GM10266 (cell line): ENCODE data around the gene PSMB5.

Experiments
- DNase-seq: peaks from one replicate; pipeline ENCODE4 v3.0.0; 2012; ENCODE audit errors: extremely low spot score
- TF ChIP-seq, protein P1 (sequence below): IDR thresholded peaks from 2 replicates; pipeline ENCODE4 v1.5.1; 2012; ENCODE audit warnings: mild to moderate bottlenecking, low read depth; ENCODE audit not compliant: control insufficient read depth, insufficient read depth; ENCODE audit errors: missing control alignments

Gene PSMB5

GRCh38 chr14:23053426-23053825 lies 18.7 kb upstream of the PSMB5 start:
- TF ChIP-seq, protein P1, sequence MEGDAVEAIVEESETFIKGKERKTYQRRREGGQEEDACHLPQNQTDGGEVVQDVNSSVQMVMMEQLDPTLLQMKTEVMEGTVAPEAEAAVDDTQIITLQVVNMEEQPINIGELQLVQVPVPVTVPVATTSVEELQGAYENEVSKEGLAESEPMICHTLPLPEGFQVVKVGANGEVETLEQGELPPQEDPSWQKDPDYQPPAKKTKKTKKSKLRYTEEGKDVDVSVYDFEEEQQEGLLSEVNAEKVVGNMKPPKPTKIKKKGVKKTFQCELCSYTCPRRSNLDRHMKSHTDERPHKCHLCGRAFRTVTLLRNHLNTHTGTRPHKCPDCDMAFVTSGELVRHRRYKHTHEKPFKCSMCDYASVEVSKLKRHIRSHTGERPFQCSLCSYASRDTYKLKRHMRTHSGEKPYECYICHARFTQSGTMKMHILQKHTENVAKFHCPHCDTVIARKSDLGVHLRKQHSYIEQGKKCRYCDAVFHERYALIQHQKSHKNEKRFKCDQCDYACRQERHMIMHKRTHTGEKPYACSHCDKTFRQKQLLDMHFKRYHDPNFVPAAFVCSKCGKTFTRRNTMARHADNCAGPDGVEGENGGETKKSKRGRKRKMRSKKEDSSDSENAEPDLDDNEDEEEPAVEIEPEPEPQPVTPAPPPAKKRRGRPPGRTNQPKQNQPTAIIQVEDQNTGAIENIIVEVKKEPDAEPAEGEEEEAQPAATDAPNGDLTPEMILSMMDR, result no peak
- DNase-seq, result no peak

- TF ChIP-seq, protein P1, result no peak
- DNase-seq, result no peak
Observed at GRCh38 chr14:23052671-23053070, 18.0 kb upstream of the PSMB5 start.

DNA sequence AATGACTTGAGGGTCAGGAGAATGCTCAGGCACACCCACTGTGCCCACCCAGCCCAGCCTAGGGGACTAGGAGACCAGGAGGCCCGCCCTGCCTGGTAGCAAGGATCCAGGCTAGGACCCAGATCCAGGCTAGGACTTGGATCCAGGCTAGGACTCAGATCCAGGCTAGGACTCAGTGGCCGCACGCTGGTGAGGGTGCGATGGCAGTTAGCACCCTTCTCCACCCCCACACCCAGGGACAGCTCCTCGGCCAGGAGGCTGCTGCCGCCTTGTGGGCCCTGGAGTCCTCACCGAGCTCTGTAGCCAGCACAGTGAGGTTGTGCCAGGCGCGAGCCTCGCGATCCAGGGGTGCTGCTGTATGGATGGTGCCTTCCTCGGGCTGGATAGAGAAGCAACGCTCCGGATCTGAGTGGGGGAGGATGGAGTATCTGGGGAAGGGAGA lies 17.5 kb upstream of the PSMB5 start:
- no peak for DNase-seq

DNA sequence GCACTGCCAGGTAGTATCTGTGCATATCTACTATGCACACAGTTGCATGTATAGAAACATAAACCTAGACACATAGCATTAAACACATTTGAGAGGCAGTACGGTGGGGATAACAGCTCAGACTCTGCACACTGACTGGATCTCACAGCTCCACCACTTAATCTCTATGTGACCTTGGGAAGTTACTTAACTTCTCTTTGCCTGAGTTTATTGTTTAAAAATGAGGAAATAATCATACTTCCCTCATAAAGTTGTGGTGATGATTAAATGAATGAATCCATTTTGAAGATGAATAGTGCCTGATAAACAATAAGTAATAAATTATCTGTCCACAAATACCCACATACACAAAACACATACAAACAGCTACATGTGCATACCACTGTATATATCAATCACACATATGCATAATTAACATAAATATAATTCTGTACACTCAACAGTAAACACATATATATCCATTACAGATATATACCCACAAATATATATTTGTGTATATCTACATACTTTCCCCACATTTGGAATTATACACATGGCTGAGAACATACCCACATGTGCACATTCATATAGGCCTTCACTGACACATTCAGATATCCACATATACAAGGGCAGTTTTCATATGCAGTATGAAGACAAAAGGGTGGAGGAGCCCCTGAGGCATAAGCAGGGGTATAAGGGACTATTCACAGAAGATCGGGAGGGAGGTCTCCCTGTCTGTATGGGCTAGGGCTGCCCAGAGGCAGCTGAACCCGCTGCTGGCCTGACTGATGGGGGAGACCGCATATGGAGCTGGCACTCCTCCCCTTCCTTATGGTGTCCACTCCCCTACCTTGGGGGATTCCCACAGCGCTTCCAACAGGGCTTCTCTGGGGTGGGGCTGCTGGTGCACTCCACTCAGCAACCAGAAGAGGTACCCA lies 16.7 kb upstream of the PSMB5 start:
- TF ChIP-seq, protein P1, result no peak
- DNase-seq, result no peak

More for the DNA sequence above, 17.5 kb upstream of the PSMB5 start:
- TF ChIP-seq, protein P1, result no peak

- TF ChIP-seq, protein P1, result no peak
- DNase-seq, result no peak
Observed at GRCh38 chr14:23049011-23049410, 14.3 kb upstream of the PSMB5 start.

- TF ChIP-seq, protein P1, result no peak
- no peak for DNase-seq
Observed at GRCh38 chr14:23047751-23048693, 13.3 kb upstream of the PSMB5 start.
